WTC11 (cell line): ENCODE data around the gene ARL15. TPM values are rescaled to one million over a fixed set of nuclear protein-coding genes. Genes with fewer than 3 reads are reported as not detected.

Experiments
- ATAC-seq: fragments of 200-7000 bp; cut with Tn5 transposase; 2 replicates; pipeline ENCODE4 v1.10.0; 2021; ENCODE audit warnings: mild to moderate bottlenecking, moderate library complexity
- CTCF ChIA-PET: fragments of 300-600 bp; sonication (Branson Sonifier 250); formaldehyde crosslinking; loops from one replicate; lab custom pipeline; 2021; ENCODE audit warnings: antibody characterized with exemption; lab: Charles Lee
- POLR2A ChIA-PET: fragments of 350-600 bp; sonication (Branson Sonifier 250); formaldehyde crosslinking; loops from one replicate; lab custom pipeline; 2021; ENCODE audit warnings: antibody characterized with exemption; lab: Charles Lee
- DNase-seq: peaks from one replicate; pipeline ENCODE4 v3.0.0; 2021; ENCODE audit warnings: low spot score
- H3K27ac Mint-ChIP-seq: 2 replicates; pipeline ENCODE4 v1.8.0; 2021; ENCODE audit warnings: mixed read lengths
- H3K27me3 Mint-ChIP-seq: 2 replicates; pipeline ENCODE4 v1.8.0; 2021; ENCODE audit warnings: low read depth, mild to moderate bottlenecking, moderate library complexity, mixed read lengths
- H3K36me3 Mint-ChIP-seq: 2 replicates; pipeline ENCODE4 v1.8.0; 2021; ENCODE audit warnings: mixed read lengths
- H3K4me1 Mint-ChIP-seq: 2 replicates; pipeline ENCODE4 v1.8.0; 2022; ENCODE audit warnings: mixed read lengths
- H3K4me3 Mint-ChIP-seq: 2 replicates; pipeline ENCODE4 v1.8.0; 2021; ENCODE audit warnings: mild to moderate bottlenecking, moderate library complexity, mixed read lengths
- H3K9me3 Mint-ChIP-seq: 2 replicates; pipeline ENCODE4 v1.8.0; 2021; ENCODE audit warnings: mixed read lengths
- CREB1 ChIP-seq: sonication (generic); formaldehyde crosslinking; IDR thresholded peaks from 2 replicates; pipeline ENCODE4 v1.8.0; 2023; ENCODE audit warnings: mild to moderate bottlenecking, missing genetic modification reagents
- CTCF ChIP-seq: fragments of 200-600 bp; IDR thresholded peaks from 2 replicates; pipeline ENCODE4 v1.8.0; 2022; ENCODE audit warnings: antibody characterized with exemption
- FOXK1 ChIP-seq: sonication (generic); formaldehyde crosslinking; IDR thresholded peaks from 2 replicates; pipeline ENCODE4 v1.8.0; 2022; ENCODE audit warnings: mild to moderate bottlenecking, moderate library complexity, missing genetic modification reagents
- GABPB1 ChIP-seq: sonication (generic); formaldehyde crosslinking; IDR thresholded peaks from 2 replicates; pipeline ENCODE4 v1.8.1; 2023; ENCODE audit warnings: mild to moderate bottlenecking, missing genetic modification reagents
- GTF2I ChIP-seq: fragments of 250-450 bp; sonication (Bioruptor Pico); conservative IDR thresholded peaks from 2 replicates; pipeline ENCODE4 v1.4.0; 2021; ENCODE audit warnings: mild to moderate bottlenecking
- NFE2L1 ChIP-seq: sonication (generic); formaldehyde crosslinking; IDR thresholded peaks from 2 replicates; pipeline ENCODE4 v1.8.1; 2023; ENCODE audit warnings: missing genetic modification reagents
- PRRX2 ChIP-seq: fragments of 250-450 bp; sonication (Bioruptor Pico); IDR thresholded peaks from 2 replicates; pipeline ENCODE4 v1.8.0; 2021; ENCODE audit warnings: mild to moderate bottlenecking
- RORB ChIP-seq: fragments of 250-450 bp; sonication (Bioruptor Pico); IDR thresholded peaks from 2 replicates; pipeline ENCODE4 v1.9.0; 2021; ENCODE audit warnings: mild to moderate bottlenecking
- SMAD4 ChIP-seq: sonication (generic); formaldehyde crosslinking; IDR thresholded peaks from 2 replicates; pipeline ENCODE4 v1.8.0; 2022; ENCODE audit warnings: mild to moderate bottlenecking, missing genetic modification reagents
- TEAD1 ChIP-seq: sonication (generic); formaldehyde crosslinking; IDR thresholded peaks from 2 replicates; pipeline ENCODE4 v1.8.0; 2022; ENCODE audit warnings: mild to moderate bottlenecking, missing genetic modification reagents
- TEAD4 ChIP-seq: sonication (generic); formaldehyde crosslinking; IDR thresholded peaks from 2 replicates; pipeline ENCODE4 v1.8.0; 2022; ENCODE audit warnings: mild to moderate bottlenecking, missing genetic modification reagents
- ZBTB21 ChIP-seq: sonication (generic); formaldehyde crosslinking; IDR thresholded peaks from 2 replicates; pipeline ENCODE4 v1.8.1; 2023; ENCODE audit warnings: mild to moderate bottlenecking, missing genetic modification reagents, borderline replicate concordance
- ZNF263 ChIP-seq: sonication (generic); formaldehyde crosslinking; IDR thresholded peaks from 2 replicates; pipeline ENCODE4 v1.8.1; 2022; ENCODE audit warnings: low read depth, mild to moderate bottlenecking, moderate library complexity, missing genetic modification reagents
- total RNA-seq: library from RNA; stranded (reverse); gene quantifications from 3 replicates; pipeline ENCODE4 v1.2.3, GENCODE V29; 2021
- TF ChIP-seq, protein P1 (sequence below): sonication (generic); formaldehyde crosslinking; IDR thresholded peaks from 2 replicates; pipeline ENCODE4 v1.8.0; 2022; ENCODE audit warnings: missing genetic modification reagents
- TF ChIP-seq, protein P2 (sequence below): sonication (generic); formaldehyde crosslinking; IDR thresholded peaks from 2 replicates; pipeline ENCODE4 v1.8.0; 2022; ENCODE audit warnings: mild to moderate bottlenecking, missing genetic modification reagents
- TF ChIP-seq, protein P3 (sequence below): fragments of 250-450 bp; sonication (Bioruptor Pico); IDR thresholded peaks from 2 replicates; pipeline ENCODE4 v1.9.0; 2021; ENCODE audit warnings: moderate library complexity, mild to moderate bottlenecking, inconsistent platforms, borderline replicate concordance
- TF ChIP-seq, protein P4 (sequence below): sonication (generic); formaldehyde crosslinking; IDR thresholded peaks from 2 replicates; pipeline ENCODE4 v1.8.0; 2022; ENCODE audit warnings: mild to moderate bottlenecking, missing genetic modification reagents
- TF ChIP-seq, protein P5 (sequence below): sonication (generic); formaldehyde crosslinking; IDR thresholded peaks from 2 replicates; pipeline ENCODE4 v1.8.1; 2023; ENCODE audit warnings: mild to moderate bottlenecking, missing genetic modification reagents
- TF ChIP-seq, protein P6 (sequence below): sonication (generic); formaldehyde crosslinking; IDR thresholded peaks from 2 replicates; pipeline ENCODE4 v1.8.1; 2023; ENCODE audit warnings: mild to moderate bottlenecking, moderate library complexity, missing genetic modification reagents

Gene ARL15
- total RNA-seq, 1 experiment from 2014 or later, result 20.1 TPM

DNA sequence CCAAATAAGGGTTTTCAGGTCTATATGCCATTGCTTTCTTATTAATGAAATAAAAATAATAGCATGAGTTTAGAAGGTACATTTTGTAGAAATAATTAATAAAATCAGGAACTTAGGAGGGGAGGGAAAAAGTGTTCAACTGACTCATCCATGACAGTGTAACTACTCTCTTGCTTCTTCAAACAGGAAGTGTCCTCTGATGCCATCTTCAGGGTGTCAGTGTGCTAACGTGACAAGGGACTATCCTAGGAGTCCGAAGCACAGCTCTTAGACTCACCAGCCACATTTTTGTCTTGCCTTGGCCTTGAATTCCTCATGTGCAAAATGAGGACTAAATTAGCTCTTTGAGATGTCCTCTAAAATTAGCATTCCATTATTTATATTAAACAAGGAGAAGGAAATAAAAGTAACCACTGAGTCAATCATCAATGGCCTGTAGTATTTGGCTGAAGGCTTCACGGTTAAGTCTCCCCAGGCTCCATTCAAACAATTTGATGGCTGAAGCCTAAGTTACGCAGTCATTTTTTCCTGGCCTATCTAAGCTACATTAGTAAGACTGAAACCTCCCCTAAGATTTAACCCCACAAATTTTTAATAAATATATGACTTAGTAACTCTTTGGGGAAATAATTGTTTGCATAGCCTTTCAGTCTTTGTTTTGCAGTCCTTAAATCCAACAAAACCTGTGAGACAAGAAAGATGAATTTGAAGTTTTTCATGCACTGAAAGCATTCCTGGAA, 151.1 kb downstream of the ARL15 start:
- Mint-ChIP-seq H3K27me3 (no peaks in the 10 kb centered on the region), H3K4me1 (no peaks in the 10 kb centered on the region), H3K36me3 (no peaks in the 10 kb centered on the region), H3K4me3 (no peak overlapping the region), H3K27ac (no peak overlapping the region), H3K9me3 (no peaks in the 10 kb centered on the region)
- POLR2A ChIA-PET, result no interaction called here
- TF ChIP-seq SMAD4 (CRISPR knock-in tag), result no peak
- TF ChIP-seq, protein P1, sequence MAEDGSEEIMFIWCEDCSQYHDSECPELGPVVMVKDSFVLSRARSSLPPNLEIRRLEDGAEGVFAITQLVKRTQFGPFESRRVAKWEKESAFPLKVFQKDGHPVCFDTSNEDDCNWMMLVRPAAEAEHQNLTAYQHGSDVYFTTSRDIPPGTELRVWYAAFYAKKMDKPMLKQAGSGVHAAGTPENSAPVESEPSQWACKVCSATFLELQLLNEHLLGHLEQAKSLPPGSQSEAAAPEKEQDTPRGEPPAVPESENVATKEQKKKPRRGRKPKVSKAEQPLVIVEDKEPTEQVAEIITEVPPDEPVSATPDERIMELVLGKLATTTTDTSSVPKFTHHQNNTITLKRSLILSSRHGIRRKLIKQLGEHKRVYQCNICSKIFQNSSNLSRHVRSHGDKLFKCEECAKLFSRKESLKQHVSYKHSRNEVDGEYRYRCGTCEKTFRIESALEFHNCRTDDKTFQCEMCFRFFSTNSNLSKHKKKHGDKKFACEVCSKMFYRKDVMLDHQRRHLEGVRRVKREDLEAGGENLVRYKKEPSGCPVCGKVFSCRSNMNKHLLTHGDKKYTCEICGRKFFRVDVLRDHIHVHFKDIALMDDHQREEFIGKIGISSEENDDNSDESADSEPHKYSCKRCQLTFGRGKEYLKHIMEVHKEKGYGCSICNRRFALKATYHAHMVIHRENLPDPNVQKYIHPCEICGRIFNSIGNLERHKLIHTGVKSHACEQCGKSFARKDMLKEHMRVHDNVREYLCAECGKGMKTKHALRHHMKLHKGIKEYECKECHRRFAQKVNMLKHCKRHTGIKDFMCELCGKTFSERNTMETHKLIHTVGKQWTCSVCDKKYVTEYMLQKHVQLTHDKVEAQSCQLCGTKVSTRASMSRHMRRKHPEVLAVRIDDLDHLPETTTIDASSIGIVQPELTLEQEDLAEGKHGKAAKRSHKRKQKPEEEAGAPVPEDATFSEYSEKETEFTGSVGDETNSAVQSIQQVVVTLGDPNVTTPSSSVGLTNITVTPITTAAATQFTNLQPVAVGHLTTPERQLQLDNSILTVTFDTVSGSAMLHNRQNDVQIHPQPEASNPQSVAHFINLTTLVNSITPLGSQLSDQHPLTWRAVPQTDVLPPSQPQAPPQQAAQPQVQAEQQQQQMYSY (CRISPR knock-in tag), result no peak
- no peak for TF ChIP-seq RORB (CRISPR knock-in tag)
- TF ChIP-seq, protein P2, sequence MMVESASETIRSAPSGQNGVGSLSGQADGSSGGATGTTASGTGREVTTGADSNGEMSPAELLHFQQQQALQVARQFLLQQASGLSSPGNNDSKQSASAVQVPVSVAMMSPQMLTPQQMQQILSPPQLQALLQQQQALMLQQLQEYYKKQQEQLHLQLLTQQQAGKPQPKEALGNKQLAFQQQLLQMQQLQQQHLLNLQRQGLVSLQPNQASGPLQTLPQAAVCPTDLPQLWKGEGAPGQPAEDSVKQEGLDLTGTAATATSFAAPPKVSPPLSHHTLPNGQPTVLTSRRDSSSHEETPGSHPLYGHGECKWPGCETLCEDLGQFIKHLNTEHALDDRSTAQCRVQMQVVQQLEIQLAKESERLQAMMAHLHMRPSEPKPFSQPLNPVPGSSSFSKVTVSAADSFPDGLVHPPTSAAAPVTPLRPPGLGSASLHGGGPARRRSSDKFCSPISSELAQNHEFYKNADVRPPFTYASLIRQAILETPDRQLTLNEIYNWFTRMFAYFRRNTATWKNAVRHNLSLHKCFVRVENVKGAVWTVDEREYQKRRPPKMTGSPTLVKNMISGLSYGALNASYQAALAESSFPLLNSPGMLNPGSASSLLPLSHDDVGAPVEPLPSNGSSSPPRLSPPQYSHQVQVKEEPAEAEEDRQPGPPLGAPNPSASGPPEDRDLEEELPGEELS (CRISPR knock-in tag), result no peak
- TF ChIP-seq ZNF263, result no peak
- TF ChIP-seq, protein P3, sequence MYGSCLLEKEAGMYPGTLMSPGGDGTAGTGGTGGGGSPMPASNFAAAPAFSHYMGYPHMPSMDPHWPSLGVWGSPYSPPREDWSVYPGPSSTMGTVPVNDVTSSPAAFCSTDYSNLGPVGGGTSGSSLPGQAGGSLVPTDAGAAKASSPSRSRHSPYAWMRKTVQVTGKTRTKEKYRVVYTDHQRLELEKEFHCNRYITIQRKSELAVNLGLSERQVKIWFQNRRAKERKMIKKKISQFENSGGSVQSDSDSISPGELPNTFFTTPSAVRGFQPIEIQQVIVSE (CRISPR knock-in tag), result no peak
- no peak for TF ChIP-seq ZBTB21 (CRISPR knock-in tag)
- TF ChIP-seq GABPB1 (CRISPR knock-in tag), result no peak
- no peak for TF ChIP-seq TEAD1 (CRISPR knock-in tag)
- TF ChIP-seq, protein P4, sequence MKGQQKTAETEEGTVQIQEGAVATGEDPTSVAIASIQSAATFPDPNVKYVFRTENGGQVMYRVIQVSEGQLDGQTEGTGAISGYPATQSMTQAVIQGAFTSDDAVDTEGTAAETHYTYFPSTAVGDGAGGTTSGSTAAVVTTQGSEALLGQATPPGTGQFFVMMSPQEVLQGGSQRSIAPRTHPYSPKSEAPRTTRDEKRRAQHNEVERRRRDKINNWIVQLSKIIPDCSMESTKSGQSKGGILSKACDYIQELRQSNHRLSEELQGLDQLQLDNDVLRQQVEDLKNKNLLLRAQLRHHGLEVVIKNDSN (CRISPR knock-in tag), result no peak
- no peak for TF ChIP-seq CTCF
- TF ChIP-seq, protein P5, sequence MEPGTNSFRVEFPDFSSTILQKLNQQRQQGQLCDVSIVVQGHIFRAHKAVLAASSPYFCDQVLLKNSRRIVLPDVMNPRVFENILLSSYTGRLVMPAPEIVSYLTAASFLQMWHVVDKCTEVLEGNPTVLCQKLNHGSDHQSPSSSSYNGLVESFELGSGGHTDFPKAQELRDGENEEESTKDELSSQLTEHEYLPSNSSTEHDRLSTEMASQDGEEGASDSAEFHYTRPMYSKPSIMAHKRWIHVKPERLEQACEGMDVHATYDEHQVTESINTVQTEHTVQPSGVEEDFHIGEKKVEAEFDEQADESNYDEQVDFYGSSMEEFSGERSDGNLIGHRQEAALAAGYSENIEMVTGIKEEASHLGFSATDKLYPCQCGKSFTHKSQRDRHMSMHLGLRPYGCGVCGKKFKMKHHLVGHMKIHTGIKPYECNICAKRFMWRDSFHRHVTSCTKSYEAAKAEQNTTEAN, result no peak
- TF ChIP-seq PRRX2 (CRISPR knock-in tag), result no peak
- ATAC-seq, result peak; percentile 88
- CTCF ChIA-PET, result interaction anchor here (0.6 kb wide), 1 partner anchor 336 kb away, joined by 4 read pairs; no protein-coding TSS in a partner anchor
- DNase-seq, result no peak

- Mint-ChIP-seq H3K4me3 (no peak overlapping the region), H3K27ac (no peak overlapping the region), H3K27me3 (no peaks in the 10 kb centered on the region), H3K36me3 (no peaks in the 10 kb centered on the region), H3K9me3 (no peaks in the 10 kb centered on the region), H3K4me1 (no peaks in the 10 kb centered on the region)
- DNase-seq (no peak), ATAC-seq (no peak)
- POLR2A ChIA-PET, result no interaction called here
- CTCF ChIA-PET, result no interaction called here
- TF ChIP-seq, protein P1 (CRISPR knock-in tag), result no peak
- TF ChIP-seq CREB1 (CRISPR knock-in tag) (no peak), FOXK1 (no peak), TEAD4 (no peak), GTF2I (no peak), NFE2L1 (CRISPR knock-in tag) (no peak)
- TF ChIP-seq, protein P6, sequence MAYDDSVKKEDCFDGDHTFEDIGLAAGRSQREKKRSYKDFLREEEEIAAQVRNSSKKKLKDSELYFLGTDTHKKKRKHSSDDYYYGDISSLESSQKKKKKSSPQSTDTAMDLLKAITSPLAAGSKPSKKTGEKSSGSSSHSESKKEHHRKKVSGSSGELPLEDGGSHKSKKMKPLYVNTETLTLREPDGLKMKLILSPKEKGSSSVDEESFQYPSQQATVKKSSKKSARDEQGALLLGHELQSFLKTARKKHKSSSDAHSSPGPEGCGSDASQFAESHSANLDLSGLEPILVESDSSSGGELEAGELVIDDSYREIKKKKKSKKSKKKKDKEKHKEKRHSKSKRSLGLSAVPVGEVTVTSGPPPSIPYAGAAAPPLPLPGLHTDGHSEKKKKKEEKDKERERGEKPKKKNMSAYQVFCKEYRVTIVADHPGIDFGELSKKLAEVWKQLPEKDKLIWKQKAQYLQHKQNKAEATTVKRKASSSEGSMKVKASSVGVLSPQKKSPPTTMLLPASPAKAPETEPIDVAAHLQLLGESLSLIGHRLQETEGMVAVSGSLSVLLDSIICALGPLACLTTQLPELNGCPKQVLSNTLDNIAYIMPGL (CRISPR knock-in tag), result no peak
Measured at GRCh38 chr5:54156577-54156976, 153.8 kb downstream of the ARL15 start.
